NT2/D1 (cell line): ENCODE results near the gene PAQR8.

Experiments
- SUZ12 ChIP-seq: IDR thresholded peaks from 2 replicates; pipeline ENCODE4 v1.6.1; 2011; ENCODE audit not compliant: insufficient read length, insufficient read depth; ENCODE audit errors: extremely low read depth
- YY1 ChIP-seq: IDR thresholded peaks from 2 replicates; pipeline ENCODE4 v1.6.1; 2011; ENCODE audit not compliant: insufficient read length, insufficient read depth

DNA sequence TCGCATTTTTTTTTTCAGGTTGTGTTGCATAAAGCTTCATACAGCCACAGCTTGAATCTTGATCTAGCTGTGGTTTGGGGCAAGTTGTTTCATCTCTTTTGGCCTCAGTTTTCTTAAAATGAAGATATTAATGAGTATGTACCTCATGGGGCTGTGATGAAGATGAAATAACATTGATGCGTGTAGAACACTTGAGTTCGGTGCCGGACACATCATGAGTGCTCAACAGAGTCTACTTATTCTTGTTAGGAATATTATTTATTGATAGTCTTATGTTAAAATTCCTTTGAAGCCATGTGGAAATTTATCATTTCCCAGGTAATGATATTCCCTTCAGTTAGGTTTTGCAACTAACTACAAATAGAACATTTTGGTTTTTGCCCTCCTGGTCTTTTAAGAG, 3.4 kb downstream of the PAQR8 start:
- no peak for TF ChIP-seq YY1
- no peak for TF ChIP-seq SUZ12
